GM18861 (cell line): ENCODE results near the gene SIPA1L2.
"Not testable (repeated sequence)": the region's sequence is repeated elsewhere in the genome, so short reads cannot be mapped to it uniquely, and the experiment has no call there.

Experiments used
- ATAC-seq: cut with Tn5 transposase; IDR thresholded peaks from one replicate; pipeline ENCODE4 v1.9.1; 2021; ENCODE audit not compliant: unreplicated experiment

SIPA1L2 gene

GRCh38 chr1:232620356-232620969 lies 9.5 kb downstream of the SIPA1L2 start:
- ATAC-seq, result no peak

GRCh38 chr1:232617237-232617636 lies 12.7 kb downstream of the SIPA1L2 start:
- no peak for ATAC-seq

- ATAC-seq, result no peak
Observed at GRCh38 chr1:232615306-232615800, 14.6 kb downstream of the SIPA1L2 start.

- no peak for ATAC-seq
Observed at GRCh38 chr1:232614811-232615210, 15.1 kb downstream of the SIPA1L2 start.

GRCh38 chr1:232613752-232614381 lies 16.1 kb downstream of the SIPA1L2 start:
- ATAC-seq, result no peak

GRCh38 chr1:232612836-232613235 lies 17.1 kb downstream of the SIPA1L2 start:
- ATAC-seq, result not testable (repeated sequence)

- no peak for ATAC-seq
Observed at GRCh38 chr1:232611834-232612233, 18.1 kb downstream of the SIPA1L2 start.

- not testable (repeated sequence) for ATAC-seq
Observed at GRCh38 chr1:232610902-232611745, 18.8 kb downstream of the SIPA1L2 start.

GRCh38 chr1:232610192-232610901 lies 19.6 kb downstream of the SIPA1L2 start:
- no peak for ATAC-seq

GRCh38 chr1:232608427-232608826 lies 21.5 kb downstream of the SIPA1L2 start:
- no peak for ATAC-seq

- ATAC-seq, result no peak
Observed at GRCh38 chr1:232602622-232603021, 27.3 kb downstream of the SIPA1L2 start.

- ATAC-seq, result no peak
Observed at GRCh38 chr1:232600424-232601258, 29.3 kb downstream of the SIPA1L2 start.

- peak; percentile 70 for ATAC-seq
Observed at GRCh38 chr1:232599178-232600041, 30.5 kb downstream of the SIPA1L2 start.

- no peak for ATAC-seq
Observed at GRCh38 chr1:232598837-232599177, 31.1 kb downstream of the SIPA1L2 start.

GRCh38 chr1:232598133-232598532 lies 31.8 kb downstream of the SIPA1L2 start:
- no peak for ATAC-seq

- ATAC-seq, result peak; percentile 29
Observed at GRCh38 chr1:232597721-232598120, 32.2 kb downstream of the SIPA1L2 start.

GRCh38 chr1:232596666-232597303 lies 33.1 kb downstream of the SIPA1L2 start:
- ATAC-seq, result peak; percentile 45

- ATAC-seq, result no peak
Observed at GRCh38 chr1:232594768-232595698, 34.9 kb downstream of the SIPA1L2 start.
